CD4-positive, alpha-beta T cell treated with Interleukin-17A for 4 hours (primary cell): ENCODE results near the gene CRADD.
A peak's percentile ranks its signal among the peaks of the same experiment; 100 is the strongest.
"Not testable (repeated sequence)": the region's sequence is repeated elsewhere in the genome, so short reads cannot be mapped to it uniquely, and the experiment has no call there.

Experiments
- DNase-seq: peaks from one replicate; pipeline ENCODE4 v3.0.0-alpha.2; 2020; ENCODE audit warnings: mixed read lengths

CRADD gene

DNA sequence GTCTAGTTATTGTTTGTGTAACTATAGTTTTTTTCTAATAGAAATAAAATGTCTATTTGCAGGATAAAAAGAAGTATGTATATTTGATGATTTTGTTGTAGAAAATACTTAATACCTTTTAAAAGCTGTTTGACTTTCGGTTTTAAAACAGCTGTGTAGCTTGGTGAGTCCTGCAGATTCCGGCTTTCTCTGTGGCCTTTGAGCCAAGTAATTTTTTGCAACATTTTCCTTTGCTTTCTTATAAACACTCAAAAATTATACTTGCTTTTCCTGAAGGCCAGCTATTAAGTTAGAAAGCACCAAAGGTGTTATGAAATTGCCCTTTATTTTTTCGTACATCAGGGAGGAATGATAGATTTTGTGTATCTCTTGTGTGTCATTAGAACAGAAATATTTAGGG is 63.6 kb downstream of the CRADD start:
- no peak for DNase-seq

DNA sequence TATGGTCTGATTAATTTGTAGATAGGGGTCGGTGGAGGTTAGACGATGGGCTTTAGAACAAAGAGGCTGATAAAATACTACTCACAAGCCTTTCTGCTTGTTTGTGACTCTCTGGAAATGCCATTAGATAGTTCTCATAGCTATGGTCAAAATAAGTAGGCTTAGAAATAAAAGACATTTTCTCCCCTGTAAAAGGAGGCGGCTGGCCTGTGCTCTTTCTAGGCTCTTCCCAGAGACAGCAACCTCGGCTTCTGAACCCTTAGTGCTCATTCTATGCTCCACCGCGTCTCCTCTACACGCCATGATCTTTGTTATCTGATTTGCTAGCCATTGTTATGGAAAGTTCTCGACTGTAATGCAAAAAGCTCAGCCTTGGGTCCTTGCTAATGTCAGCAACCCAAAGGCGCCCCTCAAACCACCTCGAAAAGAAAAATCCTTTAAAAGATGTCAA is 64.5 kb downstream of the CRADD start:
- peak; percentile 19 for DNase-seq

DNA sequence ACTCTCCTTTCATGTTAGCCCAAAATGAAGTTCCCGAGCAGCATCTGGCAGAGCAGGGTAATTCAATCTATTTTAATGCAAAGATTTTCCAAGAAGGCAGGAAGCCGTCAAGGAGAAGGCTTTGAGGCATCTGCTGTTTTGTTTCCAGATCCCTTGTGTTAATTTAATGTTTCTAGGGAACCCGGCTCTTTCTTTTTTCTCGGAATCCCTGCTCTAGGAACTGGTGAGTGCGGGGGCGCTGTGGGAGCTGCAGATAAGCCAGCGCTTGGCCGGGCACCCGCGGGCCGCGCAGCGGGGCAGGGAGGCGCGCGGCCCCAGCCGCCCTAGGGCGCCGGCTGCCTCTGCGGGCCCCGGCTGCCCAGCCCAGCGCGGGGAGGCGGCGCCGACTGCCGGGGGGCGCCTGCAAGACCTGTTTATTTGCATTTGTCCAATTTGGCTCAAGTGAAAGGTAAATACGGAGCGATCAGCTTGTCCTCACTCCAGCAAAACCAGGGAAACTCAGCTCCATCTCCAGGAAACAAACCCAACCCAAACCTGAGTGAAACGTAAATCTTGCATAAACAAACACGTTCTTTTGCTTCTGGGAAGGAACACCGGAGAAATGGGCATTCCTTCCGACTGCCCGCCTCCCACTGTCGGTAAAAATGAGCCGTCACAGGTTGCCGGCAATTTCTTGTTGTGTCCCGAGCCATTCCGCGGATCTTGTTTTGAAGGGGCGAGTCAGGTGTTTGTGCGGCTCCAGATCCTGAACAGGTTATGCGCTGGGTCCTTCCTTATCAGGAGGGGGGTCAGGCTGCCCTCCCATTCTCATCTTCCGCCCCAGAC is 65.1 kb downstream of the CRADD start:
- DNase-seq, result peak; percentile 67

DNA sequence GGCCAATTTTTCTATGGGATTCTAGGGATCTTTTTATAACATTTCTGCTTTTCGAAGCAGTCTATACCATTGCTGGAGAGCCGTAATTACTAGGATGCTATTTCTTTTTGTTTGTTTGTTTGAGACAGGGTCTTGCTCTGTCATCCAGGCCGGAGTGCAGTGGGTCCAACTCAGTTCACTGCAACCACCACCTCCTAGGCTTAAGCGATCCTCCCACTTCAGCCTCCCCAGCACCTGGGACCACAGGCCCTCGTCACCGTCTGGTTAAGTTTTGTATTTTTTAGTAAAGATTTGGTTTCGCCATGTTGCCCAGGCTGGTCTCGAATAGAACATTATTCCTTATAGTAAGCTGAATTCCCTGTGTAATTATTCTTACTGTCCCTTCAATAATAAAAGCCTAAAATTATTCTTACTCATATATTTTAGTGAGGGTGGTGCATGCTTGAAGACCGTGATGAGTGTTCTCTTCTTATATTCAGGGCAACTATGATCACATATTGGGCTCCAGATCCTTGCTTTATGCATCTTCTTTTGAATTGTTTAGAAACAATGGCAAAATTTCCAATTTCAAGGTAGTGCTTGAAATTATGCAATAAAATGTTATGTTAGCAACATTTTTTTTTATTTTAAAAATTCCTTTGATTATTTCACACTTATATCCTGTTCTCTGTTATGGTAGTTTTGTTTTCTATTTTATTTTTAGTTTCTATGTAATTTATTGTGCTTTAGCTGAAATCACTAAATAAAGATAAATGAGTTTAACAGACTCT is 66.2 kb downstream of the CRADD start:
- DNase-seq, result no peak

DNA sequence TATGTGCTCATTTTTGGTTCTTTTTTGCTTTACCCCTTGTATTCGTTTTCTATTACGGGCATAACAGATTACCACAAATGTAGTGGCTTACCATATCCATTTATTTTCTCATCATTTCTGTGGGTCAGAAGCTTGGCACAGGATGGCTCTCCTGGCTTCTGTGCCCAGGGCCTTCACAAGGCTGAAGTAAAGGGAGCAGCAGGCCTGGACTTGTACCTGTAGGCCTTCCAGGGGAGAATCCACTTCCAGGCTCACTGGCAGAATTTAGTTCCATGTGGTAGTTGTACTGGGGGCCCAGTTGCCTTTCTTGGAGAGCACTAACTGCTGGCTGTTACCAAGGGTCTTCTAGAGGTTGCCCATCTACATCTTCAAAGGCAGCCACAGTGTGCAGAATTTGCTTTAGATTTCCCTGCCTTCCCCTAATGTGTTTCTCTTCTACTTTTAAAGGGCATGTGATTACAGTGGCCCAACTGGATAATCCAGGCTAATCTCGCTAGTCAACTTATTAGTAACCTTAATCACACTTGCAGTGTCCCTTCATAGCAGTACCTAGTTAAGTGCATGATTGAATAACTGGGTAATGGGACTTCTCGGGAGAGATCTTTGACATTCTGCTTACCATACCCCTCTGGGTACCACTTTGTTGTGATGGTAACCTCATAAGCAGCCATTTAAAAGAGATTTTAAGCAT is 67.0 kb downstream of the CRADD start:
- DNase-seq, result no peak

DNA sequence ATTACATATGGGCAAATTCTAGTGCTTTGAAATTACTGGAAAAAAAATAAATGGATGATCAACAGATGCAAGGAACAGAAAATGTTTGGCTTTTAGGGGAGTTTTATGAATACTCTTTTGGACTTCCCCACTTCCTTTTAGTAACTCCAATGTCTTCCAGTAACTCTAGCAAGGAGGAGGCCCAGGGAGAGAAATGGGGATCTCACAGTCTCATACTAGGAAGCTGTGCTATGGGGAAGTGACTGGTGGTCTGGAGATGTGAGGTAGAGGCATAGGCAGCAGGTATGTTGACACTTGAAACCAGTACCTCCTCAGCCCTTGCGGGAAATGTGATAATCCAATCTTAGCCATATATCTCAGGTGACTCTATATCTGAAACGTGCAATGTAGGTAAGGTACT is 68.1 kb downstream of the CRADD start:
- no peak for DNase-seq

DNA sequence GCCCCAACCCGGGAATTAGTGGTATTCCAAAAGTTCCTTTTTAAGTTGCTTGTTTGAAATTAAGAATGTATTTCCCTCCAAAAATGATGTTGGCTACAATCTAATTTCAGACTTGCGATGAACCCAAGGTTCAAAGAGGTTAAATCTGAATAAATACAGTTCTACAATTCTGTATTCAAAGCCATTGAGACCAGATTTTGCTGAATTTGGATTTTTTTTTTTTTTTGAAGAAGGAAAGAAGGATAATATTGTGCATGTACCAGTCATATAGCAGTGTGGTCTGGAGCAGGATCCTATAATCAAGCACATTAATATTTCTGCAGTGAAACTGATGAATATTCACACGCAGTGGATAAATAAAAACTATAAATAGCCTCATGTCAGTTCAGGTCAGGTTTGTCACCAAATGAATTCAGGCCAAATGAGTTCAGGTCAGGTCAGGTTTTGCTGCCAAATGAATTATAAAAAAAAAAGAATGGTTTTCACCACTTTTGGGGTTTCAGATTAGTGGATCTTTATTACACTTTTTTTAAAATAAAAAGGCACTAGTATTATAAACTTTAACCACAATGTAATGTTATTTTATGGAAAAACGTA is 69.5 kb downstream of the CRADD start:
- DNase-seq, result no peak

DNA sequence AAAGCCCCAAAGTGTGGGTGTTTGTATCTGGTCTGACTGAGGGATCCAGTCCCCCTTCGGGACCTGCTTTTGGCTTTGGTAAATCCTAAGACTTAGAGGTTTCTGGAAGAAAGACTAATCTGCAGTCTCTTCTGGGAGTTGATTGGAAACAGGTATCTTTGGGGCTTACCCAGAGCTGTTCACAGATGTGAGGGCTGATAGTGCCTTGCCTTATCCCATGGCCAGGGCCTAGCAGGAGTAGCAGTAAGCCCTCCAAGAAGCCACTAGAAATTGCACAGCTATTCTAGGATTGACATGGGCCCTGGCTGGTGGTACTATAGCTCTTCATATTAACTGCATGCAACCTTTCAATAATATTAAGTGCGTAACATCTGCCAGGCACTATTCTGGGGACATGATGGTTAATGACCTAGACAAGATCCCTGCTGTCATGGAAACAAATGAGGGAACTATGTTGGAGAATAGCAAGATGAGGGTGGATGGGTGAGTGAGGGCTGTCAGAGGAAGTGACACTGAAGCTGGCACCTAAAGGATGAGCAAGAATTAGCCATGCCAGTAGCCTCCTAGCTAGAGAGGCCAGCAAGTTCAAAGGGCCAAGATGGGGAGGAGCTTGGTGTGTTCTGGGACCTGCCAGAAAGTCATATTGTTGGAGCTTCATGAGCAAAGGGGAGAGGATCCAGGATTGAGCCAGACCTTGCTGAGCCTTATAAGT is 71.7 kb downstream of the CRADD start:
- no peak for DNase-seq

DNA sequence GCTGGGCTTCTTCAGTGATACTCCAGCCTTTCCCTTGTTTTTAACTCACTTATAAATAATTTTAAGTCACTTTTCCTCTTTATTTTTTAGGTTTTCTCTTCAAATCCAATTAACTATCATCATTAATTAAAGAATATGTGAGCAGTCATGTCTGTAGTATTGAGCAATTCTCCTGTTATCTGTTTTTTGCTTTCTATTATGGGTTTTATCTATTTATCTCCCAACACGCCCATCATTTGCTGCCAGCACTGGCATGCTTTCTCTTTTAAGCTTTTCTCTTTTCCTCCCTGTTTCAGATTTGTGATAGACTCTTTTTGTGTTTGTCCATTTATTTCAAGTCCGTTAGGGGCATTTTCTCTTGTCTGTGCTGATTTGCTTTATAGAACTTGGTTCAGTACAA is 72.3 kb downstream of the CRADD start:
- DNase-seq, result no peak

DNA sequence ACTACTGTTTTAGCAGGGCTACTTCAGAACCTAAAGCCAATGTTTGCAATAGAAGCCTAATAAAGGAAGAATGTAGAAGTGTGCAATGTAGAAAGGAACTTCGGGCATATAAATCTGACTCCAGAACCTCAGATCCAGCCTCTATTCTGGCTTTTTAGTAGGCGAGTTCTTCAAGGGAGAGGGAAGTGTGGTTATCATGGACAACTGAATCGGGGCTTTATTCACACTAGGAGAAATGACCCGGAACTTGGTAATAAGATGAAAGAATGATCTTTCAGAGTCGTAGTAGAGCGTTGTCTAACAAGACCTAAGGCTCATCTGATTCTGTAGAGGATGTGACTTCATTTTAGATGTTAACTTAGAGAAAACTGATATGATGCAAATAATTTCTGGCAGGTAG is 72.9 kb downstream of the CRADD start:
- no peak for DNase-seq

DNA sequence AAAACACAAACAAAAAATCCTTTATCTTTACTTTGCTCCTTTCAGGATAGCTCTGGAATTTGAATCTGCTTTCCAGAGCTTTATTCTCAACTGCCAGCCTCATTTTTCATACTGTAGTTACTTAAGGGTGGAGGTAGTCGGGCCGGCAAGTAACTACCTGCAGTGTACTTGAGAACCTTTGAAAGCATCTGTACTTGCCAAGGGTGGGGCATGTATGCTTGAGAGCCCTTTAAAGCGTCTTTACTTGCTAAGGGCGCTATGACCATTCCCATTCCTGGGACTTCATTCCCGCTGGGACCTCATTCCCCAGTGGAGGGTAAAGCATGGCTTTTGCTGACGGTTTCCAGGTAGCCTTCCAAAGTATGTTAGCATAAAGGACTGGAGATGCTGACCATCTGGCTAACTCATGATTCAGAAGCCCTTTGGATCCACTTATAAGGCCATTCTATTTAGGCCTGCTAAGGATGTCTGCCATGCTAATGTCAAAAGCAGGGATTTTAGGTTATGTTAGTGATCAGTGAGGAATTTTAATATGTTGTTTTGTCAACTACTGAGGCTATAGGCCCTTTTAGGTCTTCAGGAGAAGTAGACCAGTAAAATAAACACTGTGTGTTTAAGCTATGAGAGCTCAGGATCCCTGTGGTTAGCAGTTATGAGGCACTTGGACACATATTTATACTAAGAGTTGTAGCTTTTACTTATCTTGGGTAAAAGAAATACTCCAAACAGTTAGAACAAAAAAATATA is 74.9 kb downstream of the CRADD start:
- no peak for DNase-seq

DNA sequence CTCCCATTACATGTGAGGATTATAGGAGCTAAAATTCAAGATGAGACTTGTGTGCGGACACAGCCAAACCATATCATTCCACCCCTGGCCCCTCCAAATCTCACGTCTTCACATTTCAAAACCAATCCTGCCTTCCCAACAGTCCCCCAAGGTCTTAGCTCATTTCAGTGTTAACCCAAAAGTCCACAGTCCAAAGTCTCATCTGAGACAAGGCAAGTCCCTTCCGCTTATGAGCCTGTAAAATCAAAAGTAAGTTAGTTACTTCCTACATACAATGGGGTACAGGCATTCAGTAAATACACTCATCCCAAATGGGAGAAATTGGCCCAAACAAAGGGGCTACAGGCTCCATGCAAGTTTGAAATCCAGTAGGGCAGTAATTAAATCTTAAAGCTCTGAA is 76.1 kb downstream of the CRADD start:
- no peak for DNase-seq

DNA sequence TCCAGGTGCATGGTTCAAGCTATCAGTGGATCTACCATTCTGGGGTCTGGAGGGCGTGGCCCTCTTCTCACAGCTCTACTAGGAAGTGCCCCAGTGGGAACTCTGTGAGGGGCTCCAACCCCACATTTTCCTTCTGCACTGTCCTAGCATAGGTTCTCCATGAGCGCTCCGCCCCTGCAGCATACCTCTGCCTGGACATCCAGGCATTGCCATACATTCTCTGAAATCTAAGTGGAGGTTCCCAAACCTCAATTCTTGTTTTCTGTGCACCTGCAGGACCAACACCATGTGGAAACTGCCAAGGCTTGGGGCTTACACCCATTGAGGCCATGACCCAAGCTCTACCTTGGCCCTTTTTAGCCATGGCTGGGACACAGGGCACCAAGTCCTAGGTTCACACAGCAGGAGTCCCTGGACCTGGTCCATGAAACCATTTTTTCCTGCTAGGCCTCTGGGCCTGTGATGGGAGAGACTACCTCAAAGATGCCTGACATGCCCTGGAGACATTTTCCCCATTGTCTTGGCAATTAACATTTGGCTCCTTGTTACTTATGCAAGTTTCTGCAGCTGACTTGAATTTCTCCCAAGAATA is 76.8 kb downstream of the CRADD start:
- no peak for DNase-seq

DNA sequence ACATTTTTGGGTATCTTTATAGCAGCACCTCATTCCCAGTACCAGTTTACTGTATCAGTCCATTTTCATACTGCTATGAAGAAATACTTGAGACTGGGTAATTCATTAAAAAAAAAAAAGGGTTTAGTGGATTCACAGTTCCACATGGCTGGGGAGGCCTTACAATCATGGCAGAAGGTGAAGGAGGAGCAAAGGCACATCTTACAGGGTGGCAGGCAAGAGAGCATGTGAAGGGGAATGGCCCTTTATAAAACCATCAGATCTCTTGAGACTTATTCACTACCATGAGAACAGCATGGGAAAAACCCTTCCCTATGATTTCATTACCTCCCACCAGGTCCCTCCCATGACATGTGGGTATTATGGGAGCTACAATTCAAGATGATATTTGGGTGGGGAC is 77.7 kb downstream of the CRADD start:
- not testable (repeated sequence) for DNase-seq

DNA sequence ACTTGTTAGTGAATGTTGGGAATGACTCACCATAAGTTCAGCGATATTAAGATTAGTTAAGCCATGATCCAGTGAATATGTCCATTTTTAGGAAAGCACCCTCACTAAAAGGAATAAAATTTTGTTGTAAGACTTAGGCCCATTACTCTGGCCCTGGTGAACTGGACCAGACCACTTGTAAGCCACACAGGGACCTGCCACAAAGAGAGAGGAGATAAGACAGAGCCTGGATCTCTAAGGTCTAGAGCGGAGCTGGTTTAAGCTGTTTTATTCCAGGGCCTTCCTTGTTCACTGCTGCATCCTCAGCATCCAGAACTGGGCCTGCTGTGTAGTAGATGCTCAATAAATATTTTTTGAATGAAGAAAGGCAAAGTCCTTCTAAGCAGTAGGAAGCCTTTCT is 79.1 kb downstream of the CRADD start:
- no peak for DNase-seq

DNA sequence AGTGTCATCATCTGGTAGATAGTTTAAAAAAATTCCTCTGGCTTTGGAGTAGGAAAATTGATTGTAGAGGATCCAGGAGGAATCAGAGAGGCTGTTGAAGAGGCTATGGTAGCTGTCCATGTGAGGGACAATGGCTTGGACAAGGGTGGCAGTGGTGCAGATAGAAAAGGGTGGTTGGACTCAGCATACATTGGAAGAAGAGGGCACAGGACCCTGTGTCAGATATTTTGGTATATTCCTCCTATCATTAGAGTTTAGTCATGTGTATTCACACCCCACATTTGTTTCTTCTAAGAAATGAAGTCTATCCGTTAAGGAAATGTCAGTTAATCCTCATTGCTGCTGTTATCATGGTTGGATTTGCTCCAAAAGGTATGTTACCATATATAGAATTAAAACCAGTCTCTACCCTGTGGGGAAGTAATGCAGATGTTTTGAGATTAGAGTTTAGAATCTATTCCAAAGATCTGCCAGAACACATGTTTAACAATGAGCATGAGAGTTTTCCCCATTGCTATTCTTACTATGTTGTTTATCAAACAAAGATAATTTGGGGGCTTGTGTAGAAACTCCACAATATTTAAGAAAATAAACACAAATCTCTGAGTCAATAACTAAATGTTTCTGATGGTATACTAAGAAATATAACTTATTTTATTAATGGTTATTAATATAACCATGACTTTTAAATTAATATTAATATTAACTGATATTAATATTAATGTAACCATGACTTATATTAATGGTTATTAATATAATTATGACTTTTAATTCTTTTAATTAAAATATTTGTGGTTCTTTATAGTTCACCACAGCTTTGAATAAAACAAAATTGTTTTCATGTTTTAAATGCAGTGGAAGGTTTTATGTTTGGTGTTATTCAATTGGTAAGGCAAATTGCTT is 80.9 kb downstream of the CRADD start:
- DNase-seq, result no peak

DNA sequence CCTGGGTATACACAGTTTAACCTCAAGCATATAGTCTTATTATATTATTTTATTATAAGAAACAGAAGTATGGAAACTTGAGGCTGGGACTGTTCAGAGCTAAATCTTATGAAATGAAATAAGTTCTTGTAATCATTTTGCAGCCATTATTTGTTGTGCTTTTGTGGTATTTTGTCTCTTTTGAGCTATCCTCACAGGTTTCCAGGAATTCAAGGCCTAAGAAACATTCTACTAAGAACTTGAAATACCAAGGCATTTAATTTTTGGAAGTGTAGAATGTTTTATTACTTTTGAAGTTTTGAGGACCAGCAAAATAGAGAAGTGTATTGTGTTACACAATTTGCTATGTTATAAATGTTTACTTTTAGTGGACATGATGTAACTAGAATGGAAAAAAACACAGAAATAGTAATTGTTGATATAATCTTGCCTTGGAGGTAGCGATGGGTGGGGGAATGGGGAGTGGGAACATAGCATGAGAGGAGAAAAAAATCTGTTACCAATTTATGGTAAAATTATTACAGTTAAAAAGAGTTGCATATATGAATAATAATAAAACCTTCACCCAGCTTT is 81.7 kb downstream of the CRADD start:
- no peak for DNase-seq

DNA sequence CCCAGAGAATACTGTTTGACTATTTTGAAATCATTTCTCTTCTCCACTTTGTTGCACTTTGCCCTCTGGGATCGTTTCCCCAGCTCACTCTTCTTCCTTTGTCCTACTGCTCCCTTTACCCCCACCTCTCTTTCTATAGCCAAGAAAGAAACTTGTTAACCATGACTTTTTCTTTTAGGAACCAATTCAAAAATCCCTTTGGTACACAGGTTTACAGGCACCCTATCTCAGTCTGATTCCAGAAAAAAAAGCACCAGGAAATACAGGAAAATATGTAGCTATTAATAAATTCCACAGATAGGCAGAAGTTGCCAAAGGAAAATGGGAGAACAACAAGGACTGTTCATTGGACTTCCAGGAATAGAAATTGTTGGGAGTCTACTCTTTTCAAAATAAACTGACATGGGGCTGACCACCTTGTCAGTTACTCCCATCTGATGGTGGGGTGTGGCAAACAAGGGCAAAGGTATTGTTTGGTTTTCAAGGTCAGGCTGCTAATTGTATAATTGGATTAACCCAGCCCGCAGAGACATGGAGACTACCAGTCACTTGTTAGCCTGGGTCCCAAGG is 82.4 kb downstream of the CRADD start:
- no peak for DNase-seq

DNA sequence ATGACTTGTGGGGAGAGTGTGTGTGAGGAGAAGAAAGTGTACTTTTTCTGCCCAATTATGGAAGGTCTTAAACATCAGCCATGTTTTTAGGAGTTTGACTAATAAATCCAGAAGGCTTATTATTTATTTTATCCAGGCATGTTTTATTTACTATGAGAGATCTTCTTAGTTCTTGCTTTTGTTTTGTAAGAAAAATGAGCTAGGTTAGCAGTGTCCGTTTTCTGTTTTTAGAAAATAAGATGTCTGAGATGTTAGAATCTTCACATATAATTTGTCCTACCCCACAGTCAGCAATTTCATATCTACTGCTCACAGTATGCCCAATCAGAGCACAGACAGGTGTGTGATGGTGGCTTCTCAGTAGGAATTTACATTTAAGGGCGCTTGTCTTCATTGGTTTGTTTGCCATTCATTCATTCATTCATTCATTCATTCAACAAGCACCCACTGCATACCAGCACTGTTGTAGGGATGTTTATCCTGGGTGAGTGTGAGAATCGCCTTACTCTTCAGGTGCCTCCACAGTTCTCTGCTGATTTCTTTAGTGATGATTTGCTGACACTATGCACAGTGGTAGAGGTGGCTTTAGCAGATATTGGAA is 83.2 kb downstream of the CRADD start:
- DNase-seq, result no peak
